Effector CD8-positive, alpha-beta T cell (primary cell): ENCODE data around the gene NXPE3.

Experiments
- DNase-seq: peaks from one replicate; lab custom pipeline; 2025; lab: John Stamatoyannopoulos, UW

The NXPE3 gene

DNA sequence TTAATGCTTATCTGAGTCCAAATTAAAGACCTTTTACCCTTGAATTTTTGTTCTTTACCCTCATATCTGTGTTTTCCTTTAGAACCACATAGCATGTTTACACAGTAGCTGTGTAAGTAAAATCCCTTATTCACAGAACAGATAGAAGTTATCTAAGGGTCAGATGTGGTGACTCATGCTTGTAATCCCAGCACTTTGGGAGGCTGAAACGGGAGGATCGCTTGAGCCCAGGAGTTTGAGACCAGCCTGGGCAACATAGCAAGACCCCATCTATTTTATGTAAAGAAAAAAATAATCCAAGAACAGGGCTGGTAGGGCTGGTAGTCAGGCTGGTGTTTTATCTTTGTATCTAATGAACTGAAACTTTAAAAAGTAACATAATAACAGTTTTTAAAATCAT, 23.2 kb downstream of the NXPE3 start:
- no peak for DNase-seq

DNA sequence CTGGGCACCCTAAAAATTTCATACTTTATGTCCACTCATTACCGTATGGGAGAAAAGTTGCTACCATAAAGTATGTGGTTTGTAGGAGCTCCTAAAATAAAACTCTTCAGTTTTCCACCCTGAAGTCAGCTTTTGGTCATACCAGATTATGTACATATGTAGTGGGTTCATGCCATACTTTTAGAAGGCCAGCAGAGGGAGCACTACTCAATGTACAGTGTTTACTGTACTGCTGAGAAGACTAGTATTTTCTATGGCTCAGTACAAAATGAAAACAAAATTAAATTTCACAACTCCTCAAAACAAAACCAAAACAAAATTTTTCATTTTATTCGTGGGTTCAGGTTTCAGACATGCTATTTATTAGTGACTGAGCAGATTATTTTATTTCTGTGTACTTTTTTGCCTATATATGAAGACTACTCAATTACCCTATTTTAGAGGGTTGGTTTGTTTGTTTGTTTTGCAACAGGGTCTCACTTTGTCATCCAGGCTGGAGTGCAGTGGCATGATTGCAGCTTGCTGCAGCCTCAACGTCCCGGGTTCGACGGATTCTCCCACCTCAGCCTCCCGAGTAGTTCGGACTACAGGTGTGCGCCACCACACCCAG, 24.3 kb downstream of the NXPE3 start:
- peak; percentile 13 for DNase-seq

DNA sequence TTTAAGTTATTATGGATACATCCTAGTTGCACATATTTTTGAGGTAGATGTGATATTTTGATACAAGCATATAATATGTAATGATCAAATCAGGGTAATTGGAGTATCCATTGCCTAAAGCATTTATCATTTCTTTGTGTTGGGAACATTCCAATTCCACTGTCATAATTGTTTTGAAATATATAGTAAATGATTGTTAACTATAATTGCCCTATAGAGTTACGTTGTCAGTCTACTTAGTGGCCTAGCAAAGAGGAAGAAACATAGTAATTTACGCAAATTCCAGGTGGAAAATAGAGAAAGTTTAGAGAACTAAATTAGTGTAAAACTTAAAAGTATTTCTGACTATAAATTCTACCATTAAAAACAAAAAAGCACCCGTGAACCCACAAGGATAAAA, 24.9 kb downstream of the NXPE3 start:
- no peak for DNase-seq

GRCh38 chr3:101806491-101806890, 27.5 kb downstream of the NXPE3 start:
- no peak for DNase-seq

DNA sequence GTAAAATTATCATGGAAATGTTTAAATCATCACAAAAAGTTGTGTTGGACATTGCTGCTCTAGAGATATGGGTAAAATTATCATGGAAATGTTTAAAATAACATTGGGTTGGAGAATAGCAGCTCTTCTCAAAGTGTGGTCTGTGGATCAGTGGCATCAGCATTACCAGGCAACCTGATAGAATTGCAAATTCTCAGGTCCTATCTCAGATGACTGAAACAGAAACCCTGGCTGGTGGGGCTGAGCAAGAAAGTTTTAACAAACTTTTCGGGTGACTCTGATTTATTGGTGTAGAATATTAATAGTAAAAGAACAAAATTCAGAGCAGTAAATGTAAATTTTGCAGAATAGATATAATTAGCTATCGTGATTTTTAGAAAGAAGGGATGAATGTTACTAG, 28.9 kb downstream of the NXPE3 start:
- no peak for DNase-seq

- DNase-seq: no peak
Measured at GRCh38 chr3:101809178-101810021, 30.4 kb downstream of the NXPE3 start.

DNA sequence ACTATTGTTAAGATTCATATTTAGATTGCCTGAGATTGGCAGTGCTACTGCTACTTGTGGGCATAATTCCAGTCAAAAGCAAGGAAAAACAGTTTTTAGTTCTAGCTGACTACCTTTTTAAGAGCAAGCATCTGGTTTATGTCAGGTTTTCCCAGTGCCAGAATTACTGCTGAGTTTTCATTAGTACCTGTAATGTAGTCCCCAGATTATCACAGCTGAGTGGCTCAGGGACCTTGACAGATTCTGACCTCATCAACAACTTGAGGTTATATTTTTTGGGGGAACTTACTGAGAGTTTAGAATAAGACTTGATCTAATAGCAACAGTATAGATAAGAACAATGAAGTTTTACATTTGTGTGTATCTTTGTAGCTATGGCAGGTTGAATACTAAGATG, 31.0 kb downstream of the NXPE3 start:
- no peak for DNase-seq

DNA sequence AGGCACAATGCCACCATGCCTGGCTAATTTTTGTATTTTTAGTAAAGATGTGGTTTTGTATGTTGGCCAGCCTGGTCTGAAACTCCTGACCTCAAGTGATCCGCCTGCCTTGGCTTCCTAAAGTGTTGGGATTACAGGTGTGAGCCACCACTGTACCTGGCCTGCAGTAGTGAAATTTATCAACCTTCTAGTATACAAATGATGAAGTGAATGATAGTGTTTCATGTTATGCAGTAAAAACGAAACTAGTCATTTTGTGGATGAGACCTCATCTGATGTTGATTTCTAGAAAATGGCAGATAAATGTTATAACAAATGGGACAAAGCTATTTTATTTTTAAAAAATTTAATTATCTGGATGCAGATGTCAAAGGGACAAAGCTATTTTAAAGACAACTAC, 32.9 kb downstream of the NXPE3 start:
- DNase-seq: no peak

- DNase-seq: no peak
Measured at GRCh38 chr3:101812895-101813294, 33.9 kb downstream of the NXPE3 start.

DNA sequence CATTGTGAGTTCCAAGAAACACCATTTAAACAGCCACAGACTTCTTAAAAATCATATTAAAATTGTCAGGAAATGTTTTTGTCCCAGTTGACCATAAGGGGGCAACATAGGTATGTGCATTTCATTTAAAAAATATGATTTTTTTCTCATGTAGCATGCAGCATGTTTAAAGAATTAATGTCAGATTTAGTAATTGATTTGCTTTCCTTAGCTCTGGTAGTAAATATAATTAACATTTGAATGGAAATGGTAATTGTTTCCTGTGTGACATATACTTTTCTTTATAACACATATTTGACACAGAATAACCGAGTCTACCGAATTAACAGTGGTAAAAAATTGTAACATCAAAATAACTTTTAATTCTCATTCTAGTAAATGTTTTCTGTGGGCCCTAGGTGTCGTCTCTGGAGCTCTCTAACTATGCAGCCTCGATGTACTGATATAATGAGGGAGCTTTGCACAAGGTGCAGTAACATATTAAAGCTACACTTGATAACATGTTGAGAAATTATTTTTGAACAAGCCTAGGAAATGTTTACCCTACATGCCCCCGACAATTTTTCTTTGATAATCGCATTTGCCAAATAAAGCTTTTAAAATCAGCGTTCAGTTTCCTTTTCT, 34.9 kb downstream of the NXPE3 start:
- no peak for DNase-seq

DNA sequence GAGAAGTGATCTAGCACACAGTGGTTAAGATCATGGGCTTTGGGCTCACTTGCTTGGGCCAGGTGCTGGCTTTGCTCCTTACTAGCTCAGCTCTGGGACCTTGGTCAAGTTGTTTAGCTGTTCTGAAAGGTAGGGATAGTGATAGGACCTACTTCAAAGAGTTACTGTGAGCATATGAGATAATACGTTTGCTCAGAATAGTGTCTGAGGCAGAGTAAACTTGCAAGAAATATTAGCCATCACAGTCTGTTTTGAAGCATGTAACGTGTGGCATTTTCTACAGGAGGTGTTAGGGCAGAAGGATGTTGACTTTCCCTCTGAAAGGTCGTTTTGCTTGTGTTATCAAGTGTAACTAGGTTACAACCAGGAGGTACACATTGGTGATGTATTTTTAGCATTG, 35.8 kb downstream of the NXPE3 start:
- no peak for DNase-seq

- DNase-seq: no peak
Measured at GRCh38 chr3:101816215-101817149, 37.5 kb downstream of the NXPE3 start.

- DNase-seq: no peak
Measured at GRCh38 chr3:101817992-101818391, 39.0 kb downstream of the NXPE3 start.

DNA sequence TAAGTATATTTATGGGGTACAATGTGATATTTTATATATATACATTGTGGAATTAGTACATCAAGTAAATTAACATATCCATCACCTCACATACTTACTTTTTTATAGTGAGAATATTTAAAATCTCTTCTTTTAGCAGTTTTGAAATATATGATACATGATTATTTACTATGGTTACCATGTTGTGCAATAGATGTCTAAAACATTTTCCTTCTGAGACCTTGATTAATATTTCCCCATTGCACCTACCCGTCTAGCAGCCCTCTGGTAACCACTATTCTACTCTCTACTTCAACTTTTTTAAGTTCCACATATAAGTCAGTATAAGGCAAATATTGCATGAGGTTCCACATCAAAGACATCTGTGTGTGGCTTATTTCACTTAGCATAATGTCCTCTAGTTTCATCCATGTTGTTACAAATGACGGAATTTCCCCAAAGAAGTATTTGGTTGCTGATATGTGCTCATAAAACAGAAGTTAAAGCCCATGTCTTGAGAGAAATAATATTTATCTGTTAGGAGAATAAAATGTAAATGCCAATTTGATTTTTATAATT, 40.7 kb downstream of the NXPE3 start:
- no peak for DNase-seq

GRCh38 chr3:101821503-101821902, 42.5 kb downstream of the NXPE3 start:
- no peak for DNase-seq

DNA sequence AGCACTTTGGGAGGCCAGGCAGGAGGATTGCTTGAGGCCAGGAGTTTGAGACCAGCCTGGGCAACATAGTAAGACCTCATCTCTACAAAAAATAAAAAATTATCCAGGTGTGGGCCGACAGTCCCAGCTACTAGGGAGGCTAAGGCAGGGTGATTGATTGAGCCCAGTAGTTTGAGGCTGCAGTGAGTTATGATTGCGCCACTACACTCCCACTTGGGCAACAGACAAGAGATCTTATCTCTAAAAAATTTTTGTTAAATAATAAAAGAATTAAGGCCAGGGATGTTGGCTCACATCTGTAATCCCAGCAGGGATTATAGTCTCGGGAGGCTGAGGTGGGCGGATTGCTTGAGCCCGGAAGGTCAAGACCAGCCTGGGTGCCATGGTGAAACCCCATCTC, 44.5 kb downstream of the NXPE3 start:
- DNase-seq: no peak

DNA sequence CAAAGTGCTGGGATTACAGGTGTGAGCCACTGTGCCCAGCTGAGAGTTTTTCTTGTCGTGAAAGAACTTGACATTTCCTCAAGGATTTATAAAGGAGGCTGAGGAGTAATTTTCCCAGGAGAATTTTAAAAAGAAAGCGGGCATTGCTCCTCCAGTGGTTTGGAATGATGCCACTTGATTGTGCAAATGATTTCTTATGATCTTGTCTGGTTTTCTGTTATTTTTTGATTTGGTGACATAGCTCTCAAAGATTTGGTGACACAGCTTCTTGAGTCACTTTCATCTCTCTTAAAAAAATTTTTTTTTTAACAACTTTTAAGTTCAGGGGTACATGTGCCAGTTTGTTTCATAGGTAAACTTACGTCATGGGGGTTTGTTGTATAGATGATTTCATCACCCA, 45.7 kb downstream of the NXPE3 start:
- no peak for DNase-seq

GRCh38 chr3:101825904-101826445, 47.0 kb downstream of the NXPE3 start:
- no peak for DNase-seq

- peak; percentile 58 for DNase-seq
Measured at GRCh38 chr3:101827211-101828174, 48.5 kb downstream of the NXPE3 start.

DNA sequence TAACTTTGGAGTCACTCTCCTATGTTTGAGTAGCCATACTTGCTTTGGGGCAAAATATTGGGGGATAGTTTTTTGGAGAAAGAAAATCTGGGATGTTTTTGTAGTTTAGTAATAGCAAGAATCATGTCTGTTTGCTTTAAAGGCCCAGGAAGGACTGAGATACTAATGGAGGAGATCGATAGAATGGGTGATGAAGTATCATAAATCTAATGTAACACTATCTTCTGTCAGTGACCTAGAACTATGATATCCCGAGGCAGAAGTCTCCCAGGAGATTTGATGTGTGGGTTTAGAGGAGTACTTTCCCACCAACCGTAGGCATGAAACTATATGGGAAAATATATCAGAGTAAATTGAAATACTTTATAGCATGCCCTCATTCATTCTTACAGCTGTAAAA, 49.3 kb downstream of the NXPE3 start:
- no peak for DNase-seq
